ENCODE results near the gene DNALI1.

GRCh38 chr1:37575692-37576091 is 19.0 kb downstream of the DNALI1 start:
- TF ChIP-seq BHLHE40 (IDR thresholded peaks at IDR 0.05; ENCODE audit: borderline replicate concordance): no peak
- TF ChIP-seq ARNT (IDR thresholded peaks at IDR 0.05): no peak
- no peak for TF ChIP-seq LEF1 (IDR thresholded peaks at IDR 0.05; ENCODE audit: borderline replicate concordance)
- no peak for TF ChIP-seq SP1 (IDR thresholded peaks at IDR 0.05)

Measured in HEK293T (cell line).